MV-4-11 (cell line): ENCODE measurements around the gene GLIS1.
A peak's percentile ranks its signal among the peaks of the same experiment; 100 is the strongest.

ENCODE experiments used
- DNase-seq: peaks from one replicate; lab custom pipeline; 2025; lab: John Stamatoyannopoulos, UW

Gene GLIS1

DNA sequence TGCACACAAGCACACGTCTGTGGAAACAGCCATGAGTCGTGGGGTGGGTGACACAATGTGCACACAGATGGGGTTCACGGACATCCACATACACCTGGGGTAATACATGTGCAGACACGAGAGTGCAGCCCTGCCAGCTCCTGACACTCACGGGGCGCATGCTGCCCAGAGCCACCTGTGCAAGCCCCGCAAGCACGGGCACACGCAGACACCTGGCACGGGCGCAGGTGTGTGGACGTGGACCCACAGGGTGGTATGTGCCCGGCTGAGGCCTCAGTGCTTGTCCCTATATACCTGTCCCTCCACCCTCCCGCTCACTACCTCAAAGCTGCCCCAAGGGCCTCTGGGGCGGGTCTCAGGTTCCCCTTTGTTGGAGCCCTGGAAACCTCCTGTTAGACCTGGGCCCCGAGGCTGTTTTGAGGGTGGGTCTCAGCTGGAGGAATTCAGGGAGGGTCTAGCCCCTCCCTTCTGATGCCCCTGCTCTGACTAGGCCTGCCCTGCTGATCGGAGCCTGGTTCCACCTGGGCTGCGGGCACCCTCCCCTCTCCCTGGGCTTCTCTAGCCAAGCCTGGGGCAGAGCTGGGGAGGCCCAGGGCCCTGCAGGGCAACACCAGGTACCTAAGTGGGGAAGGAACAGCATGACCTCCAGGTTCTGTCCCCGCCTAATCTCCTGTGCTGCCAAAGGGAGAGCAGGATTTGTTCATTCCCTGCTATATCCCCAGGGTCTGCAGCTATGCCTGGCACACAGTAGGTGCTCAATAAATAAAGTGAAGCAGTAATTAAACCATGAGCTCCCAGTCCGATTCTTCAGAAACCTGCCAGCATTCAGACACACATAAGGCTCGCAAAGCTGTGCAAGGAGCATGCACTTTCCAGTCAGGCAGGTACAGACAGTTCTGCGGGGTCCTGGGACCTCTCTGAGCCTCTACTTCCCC is 230.6 kb downstream of the GLIS1 start:
- DNase-seq: no peak

DNA sequence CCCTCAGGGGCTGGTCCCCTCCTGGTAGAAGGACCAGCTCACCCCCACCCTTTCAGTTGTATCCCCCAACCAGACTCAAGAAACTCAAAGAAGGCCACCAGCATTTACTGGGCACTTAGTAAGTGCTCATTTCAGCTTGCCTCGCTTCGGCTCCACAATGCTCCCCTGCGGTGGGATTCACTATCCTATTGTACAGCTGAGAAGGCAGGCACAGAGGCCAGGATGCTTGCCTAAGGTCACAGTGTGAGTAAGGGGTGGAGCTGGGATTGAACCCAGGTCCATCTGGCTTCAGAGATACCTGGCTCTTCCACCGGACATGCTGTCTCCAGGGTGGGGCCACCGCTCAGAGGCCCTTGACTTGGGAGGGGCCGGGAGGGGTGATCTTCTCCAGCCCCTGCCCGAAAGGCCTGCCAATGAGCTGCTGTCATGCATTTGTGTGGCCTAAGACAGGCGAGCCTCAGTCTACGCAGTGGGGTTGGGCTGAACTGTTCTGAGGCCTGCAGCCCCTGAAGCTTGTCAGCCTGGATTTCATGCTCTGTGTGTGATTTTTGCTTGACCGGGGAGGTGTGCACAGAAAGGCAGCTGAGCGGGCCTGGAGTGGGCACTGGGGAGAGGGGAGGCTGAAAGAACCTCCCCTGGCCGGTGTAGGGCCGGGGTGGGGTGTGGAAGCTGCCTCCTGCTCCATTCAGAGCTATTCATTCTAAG is 231.7 kb downstream of the GLIS1 start:
- DNase-seq: no peak

DNA sequence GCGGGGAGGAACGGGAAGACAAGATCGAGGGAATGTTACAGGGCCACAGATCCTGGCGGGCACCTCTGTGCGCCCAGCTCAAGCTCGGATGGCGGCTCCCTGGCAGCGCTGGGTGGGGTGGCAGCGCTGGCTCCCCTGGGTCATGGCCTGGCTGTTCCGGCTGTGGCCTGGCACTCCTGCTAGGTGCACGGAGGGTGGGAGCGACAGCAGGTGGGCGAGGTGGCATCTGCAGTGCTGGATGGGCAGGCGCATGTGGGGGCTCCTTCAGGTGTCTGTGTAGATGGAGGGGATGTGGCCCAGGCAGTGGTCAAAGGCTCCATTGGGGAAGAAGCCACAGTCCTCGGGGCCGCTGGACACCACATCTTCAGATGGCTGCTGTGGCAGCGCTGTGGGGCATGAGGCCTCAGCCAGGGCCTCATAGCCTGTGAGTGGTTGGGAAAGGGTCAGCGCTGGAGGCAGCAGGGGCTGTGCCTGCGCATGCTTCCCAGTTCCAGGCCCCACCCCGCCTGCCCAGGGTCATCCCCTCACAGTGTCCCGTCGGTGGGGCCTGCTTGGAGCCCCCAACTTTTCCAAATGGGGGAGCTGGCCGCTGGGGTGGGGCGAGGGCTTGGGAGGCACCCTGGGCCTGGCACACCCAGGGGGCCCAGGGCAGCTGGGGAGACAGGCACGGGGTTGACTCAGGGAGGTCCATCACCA is 232.5 kb downstream of the GLIS1 start:
- no peak for DNase-seq

DNA sequence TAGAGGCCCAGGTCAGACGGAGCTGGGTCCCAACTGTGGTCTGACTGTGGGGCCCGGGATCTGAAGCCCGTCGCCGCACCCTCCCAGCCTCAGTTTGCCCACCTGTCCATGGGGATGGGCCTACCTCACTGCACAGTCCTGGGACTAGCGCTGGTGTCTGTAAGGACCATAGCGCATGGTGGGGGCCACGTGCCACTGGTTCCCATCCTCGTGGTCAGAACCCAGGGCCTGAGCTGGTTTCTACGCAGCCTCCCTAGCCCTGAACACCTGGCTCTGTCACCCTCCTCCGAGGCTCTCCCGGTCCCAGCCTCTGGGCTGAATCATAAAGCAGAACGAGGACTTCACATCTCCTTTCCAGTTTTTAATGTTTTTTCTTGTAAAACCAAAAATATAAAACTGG is 233.1 kb downstream of the GLIS1 start:
- DNase-seq: no peak

DNA sequence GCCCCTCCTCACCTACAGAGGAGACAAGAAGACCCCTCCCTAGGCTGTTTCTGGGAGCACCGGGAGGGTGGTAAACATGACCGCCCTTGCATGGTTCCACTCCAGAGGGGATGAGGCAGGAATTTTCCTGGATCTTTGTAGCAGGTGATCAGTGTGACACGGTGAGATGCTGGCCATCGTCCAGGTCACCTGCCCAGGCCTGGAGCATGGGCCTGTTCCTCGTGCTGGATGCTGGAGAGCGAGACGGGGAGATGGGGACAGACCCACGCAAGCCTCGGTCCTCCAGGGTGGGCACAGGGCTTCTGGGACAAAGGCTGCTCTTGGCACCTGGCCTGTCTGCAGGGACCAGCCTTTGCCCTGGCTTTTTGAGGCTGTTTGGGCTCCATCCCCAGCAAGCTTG is 233.6 kb downstream of the GLIS1 start:
- no peak for DNase-seq

DNA sequence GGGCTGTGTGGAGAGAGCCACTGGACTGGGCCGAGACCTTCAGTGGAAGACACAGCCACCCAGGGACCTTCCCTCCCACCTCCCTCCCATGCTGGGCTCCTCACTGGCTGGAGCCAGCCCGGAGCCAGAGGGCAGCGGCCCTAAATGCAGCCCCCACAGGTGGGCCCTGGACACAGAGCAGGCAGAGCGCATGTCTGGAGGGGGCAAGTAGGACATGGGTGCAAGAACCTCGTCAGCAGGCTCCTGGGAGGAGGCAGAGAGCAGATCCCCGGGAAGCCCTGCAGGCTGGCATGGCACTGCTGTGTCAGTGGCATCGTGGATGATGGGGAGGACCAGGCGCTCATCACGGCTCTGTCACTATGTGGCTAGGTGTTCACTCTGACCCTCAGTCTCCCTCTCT is 234.1 kb downstream of the GLIS1 start:
- DNase-seq: no peak

DNA sequence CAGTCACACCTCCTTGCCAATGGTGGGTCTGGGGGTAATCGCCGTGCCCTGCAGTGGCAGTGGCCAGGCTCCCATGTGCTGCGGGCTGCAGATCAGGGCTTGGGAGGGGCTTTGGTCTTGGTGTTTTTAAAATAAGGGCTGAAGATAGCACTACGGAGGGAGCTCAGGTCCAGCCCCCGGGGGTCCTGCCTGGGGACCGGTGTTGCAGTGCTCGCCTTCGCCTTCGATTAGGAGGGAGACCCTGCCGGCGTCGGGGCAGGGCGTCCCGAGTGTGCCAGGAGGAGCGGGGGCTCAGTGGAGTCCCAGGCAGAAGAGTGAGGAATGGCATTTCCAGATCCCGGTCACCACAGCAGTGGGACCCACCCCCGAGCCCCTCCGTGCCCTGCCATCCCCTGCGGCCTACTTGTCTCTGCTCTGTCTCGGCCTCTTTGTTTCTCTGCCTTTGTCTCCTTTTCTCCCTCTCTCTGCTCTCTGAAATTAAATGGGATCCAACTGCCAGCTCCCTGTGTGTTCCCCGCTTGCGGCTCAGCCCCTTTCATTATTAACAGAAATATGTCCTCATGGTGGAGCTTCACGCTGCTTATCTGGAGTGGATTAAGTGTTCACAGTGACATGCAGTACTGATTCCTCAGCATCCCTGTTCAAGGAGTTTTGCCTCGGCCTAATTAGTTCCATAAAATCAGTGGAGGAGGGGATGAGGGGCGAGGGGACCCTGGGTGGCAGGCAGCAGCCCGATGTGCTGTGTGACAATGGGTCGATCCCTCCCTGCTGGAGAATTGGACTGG is 235.3 kb downstream of the GLIS1 start:
- no peak for DNase-seq

DNA sequence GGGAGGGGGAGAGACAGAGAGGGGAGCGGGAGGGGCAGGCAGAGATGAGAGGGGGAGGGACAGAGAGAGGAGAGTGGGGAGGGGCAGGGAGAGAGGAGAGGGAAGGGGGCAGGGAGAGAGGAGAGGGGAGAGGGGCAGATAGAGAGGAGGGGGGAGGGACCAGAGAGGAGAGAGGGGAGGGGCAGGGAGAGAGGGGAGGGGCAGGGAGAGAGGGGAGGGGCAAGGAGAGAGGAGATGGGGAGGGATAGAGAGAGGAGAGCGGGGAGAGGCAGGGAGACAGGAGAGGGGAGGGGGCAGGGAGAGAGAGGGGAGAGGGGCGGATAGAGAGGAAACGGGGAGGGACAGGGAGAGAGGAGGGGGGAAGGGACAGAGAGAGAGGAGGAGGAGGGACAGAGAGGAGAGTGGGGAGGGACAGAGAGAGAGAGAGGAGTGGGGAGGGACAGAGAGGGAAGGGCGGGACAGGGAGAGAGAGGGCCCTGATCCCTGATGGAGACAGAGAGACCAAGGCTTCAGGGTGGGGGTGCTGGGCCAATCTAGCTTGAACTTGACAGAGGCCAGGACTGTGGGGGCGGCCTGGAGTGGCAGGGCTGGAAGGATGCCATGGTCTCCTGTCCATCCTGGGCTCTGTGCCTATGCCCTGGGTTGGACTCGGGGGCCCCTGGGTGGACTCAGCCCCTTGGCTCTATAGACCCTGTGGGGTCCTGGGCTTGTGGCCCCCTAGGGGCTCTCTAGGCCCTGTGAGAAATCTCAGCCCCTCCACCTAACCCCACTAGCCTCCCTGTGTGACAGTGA is 236.1 kb downstream of the GLIS1 start:
- no peak for DNase-seq

DNA sequence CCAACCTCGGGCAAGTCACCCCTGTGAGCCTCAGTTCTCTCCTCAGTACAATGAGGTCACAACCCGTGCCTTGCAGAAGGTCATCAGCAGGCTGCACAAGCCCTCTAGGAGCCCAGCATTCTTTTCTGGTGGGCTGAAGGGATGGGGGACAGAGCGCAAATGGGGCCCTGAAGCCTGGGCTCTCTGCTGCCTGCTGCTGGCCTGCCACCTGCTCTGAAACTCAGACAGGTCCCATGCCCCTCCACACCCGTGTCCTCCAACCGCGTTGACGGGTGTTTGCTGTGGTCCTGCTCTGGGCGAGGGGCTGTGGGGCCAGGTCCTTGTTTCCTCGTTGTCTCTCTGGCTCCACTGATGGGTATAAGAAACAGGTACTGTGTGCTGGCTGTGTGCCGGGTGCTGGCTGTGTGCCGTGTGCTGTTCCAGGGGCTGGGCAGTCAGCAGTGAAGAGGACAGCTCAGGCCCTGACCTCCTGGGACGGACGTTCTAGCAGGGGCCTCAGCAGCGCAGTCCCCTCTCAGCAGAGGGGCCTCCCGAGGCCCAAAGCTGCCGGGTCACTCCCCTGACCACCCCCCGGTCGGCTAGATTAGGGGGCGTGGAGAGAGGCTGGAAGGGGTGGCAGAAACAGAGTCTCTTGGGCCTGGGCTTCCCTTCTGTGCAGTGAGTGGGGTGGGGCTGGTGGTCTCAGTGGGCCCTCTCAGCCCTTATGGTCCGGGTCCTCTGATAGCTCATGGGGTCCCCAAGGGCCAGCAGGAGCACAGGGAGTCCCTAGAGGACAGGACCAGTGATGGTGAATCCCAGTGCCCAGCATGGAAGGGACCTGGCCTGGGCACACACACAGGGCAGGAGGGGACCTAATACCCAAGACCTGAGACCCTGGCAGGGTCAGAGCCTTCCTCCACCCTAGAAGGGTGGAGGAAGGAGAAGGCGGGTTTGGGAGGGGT is 237.6 kb downstream of the GLIS1 start:
- DNase-seq: no peak

DNA sequence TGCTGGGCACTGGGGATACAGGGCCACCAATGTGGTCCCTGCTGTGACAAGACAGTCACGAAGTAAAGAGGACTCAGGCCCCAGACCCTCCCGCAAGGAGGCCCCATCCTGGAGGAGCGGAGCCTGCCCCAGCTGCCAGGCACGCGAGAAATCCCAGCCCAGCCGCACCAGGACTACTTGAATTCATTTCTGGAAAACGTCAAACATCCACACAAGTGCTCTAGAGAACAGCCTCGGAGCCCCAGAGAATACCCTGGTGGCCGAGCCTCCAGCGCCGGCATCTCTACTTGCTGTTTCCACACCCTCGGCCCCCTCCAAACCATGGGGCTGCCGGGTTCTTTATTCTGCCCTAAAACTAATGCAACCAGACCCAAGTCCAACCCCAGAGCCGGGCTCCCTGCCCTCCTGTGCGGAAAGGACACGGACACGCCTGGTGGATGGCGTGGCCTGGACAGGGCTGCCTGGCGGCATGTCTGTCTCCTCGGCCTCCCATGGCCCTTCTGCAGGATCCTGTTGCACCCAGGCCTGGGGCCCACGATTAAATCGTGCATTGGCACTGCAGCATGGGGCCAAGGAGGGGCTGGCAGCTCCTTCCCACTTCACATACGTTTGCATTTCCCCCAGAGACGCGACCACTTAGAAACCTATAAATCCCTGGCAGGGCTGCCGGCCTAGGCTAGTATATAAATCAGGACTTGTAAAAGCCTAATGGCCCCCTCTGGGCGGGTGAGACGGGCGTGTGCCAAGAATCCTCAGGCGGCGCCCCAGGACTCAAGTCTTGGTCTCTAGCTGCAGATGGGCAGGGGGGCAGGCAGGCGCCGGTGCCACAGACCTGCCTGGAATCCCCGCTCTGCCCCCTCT is 238.5 kb downstream of the GLIS1 start:
- no peak for DNase-seq

DNA sequence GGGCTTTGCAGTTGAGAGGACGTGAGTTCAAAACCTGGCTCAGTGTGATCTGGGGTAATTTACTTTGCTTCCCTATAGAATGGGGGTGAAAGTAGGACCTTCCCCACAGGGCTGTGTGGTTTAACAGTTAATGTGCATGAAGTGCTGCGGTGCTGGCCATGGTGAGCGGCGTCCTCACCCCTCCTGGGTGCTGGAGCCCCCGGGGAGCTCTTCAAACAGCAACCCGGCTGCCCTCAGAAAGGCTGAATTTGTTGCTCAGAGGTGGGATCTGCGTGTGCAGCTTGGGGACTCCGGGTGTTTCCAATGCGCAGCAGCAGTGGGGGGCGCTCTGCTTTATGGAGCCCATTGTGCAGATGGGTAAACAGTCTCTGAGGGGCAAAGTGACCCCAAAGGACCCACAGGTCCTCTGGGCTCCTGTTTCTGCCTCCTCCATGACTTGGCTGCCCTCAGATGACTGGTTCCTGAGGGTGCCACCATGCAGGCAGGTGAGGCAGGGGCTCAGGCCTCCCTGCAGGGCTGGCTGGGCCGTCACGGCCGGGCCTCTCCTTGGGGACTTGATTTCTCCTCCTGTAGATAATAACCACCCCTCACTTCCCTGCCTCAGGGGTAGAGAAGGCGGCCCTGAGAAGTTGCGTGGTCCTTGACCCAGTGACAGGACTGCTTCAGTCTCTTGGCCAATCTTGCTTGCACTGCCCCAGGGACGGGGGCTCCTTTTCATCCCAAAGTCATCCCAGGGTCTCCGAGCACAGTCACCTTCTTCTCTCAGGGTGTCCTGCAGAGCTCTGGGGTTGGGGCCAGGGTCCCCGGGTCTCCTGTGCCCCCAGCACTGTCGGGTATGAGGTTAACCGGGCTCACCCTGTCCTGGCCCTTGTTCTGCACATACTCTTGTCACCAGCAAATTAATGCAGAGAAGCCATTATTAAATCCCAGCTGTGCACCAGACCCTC is 239.4 kb downstream of the GLIS1 start:
- DNase-seq: no peak

DNA sequence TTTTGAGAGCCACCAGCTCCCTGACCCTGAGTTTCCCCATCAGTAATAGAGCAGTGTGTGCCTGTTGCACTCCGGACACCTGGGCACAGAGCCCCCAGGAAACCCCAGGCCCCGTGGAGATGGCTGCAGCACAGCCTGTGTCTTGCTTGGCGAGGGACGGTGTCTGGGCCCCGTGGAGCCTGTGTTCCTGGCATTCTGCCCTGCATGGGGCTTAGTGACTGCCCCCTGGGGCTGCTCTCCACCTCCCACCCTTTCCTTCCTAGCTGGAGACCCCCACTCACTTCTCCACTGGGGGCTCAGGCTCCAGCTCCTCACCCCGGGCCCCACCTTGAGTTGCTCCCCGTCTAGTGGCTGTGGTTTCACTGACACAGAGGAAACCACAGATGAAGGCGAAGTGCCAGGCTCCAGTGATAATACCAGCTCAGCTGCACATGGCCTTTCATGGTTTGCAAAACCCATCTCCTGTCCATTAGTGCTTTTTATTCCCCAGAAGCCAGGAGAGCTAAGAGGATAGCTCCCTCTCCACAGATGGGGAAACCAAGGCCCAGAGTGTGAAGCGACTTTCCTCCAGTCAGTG is 240.3 kb downstream of the GLIS1 start:
- peak; percentile 32 for DNase-seq

DNA sequence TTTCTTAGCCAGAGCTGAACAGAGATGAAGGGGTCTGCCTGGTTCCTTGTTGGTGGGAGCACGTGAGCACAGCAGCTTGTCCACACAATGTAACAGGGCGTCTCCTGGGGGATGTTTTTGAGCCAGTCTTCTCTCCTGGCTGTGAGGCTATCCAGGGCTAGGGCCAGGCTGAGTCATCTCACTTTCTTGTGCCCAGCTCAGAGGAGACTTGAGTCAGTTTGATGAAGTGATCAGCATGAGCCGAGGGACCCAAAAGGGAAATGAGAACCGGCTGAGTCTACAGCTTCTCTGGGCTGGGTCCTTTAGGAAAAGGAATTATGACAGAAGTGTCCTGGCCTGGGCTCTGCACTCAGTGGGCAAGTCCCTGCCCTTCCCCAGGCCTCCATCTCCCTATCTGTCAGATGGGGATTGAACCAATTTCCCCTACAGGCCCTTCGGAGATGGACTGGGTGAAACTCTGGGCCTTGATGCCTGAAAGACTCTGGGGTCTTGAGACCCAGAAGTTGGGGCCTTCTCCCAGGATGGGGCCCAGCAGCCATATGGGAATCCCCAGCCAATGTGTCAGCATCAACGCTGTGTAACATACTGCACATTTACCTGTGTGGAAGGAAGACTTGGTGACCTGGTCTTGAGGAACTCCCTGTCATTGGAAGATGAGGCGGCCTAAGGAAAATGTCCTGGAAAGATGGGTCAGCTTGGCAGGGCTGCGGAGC is 243.2 kb downstream of the GLIS1 start:
- peak; percentile 58 for DNase-seq

DNA sequence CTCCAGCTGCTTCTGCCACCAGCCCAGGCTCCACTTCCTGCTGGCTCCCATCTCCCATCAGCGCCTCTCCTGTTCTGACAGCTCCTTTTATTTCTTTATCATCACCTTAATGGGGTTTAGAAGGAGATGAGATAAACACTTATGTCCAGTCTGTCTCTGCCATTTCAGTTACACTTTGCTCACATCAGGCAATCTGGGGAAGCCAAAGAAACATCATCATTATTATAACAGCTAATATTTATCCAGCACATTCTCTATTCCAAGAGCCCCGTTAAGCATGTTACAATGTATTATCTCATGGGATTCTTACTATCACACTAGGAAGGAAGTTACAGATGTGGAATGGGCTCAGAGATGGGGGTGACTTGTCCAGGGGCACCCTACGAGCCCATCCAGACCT is 248.6 kb downstream of the GLIS1 start:
- no peak for DNase-seq

DNA sequence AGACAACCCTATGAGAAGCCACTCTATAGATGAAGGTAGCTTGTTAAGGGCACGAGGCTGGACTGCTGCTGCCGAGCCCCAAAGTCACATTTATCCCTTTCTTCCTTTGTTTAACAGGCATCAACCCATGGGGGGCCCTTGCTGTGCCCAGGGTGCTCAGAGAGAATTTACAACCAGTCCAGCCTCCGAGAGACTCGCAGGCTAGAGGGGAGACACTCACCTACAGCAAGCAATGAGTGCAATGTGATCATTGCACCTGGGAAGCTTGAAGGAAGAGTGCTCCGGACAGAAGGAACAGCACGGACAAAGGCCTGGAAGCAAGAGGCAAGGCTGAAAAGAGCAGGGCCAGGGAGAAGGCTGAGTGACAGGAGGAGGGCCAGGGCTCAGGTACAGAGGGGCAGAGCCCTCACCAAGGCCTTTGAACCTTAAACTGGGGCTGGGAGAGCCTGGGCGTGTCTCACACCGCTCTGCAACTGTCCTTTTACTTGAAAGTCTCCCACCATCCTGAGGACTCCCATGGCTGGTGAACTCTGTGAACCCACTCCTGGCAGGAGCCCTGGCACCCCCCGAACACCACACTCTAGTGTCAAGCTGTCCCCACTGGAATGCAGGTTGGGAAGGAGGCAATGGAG is 252.5 kb downstream of the GLIS1 start:
- DNase-seq: no peak
